ENCODE measurements around the gene S100P.
A peak's percentile ranks its signal among the peaks of the same experiment; 100 is the strongest.

The S100P gene

GRCh38 chr4:6673191-6673659 is 20.5 kb upstream of the S100P start:
- peak; percentile 61 for DNase-seq (ENCODE audit: low read depth)

- DNase-seq (ENCODE audit: low read depth): peak; percentile 92
Observed at GRCh38 chr4:6673660-6674499, 19.8 kb upstream of the S100P start.

GRCh38 chr4:6674500-6675149 is 19.1 kb upstream of the S100P start:
- DNase-seq (ENCODE audit: low read depth): no peak

GRCh38 chr4:6676722-6677558 is 16.7 kb upstream of the S100P start:
- DNase-seq (ENCODE audit: low read depth): no peak

- DNase-seq (ENCODE audit: low read depth): no peak
Observed at GRCh38 chr4:6680372-6681034, 13.2 kb upstream of the S100P start.

- no peak for DNase-seq (ENCODE audit: low read depth)
Observed at GRCh38 chr4:6681191-6681590, 12.5 kb upstream of the S100P start.

- no peak for DNase-seq (ENCODE audit: low read depth)
Observed at GRCh38 chr4:6682862-6683590, 10.7 kb upstream of the S100P start.

- no peak for DNase-seq (ENCODE audit: low read depth)
Observed at GRCh38 chr4:6684656-6685055, 9.0 kb upstream of the S100P start.

- no peak for DNase-seq (ENCODE audit: low read depth)
Observed at GRCh38 chr4:6686104-6686787, 7.4 kb upstream of the S100P start.

GRCh38 chr4:6687947-6688878 is 5.5 kb upstream of the S100P start:
- DNase-seq (ENCODE audit: low read depth): no peak

- DNase-seq (ENCODE audit: low read depth): peak; percentile 69
Observed at GRCh38 chr4:6688879-6689505, 4.7 kb upstream of the S100P start.

- DNase-seq (ENCODE audit: low read depth): no peak
Observed at GRCh38 chr4:6689506-6689960, 4.1 kb upstream of the S100P start.

GRCh38 chr4:6692379-6692778 is 1.3 kb upstream of the S100P start:
- no peak for DNase-seq (ENCODE audit: low read depth)

- no peak for DNase-seq (ENCODE audit: low read depth)
Observed at GRCh38 chr4:6692806-6693205, 872 bp upstream of the S100P start.

- no peak for DNase-seq (ENCODE audit: low read depth)
Observed at GRCh38 chr4:6694177-6694901, 661 bp downstream of the S100P start.

GRCh38 chr4:6695660-6696610 is 2.3 kb downstream of the S100P start:
- no peak for DNase-seq (ENCODE audit: low read depth)

GRCh38 chr4:6696611-6697010 is 2.9 kb downstream of the S100P start:
- DNase-seq (ENCODE audit: low read depth): no peak

All from activated T-cell treated with anti-CD3 and anti-CD28 coated beads for 48 hours (primary cell).